Neuronal stem cell (in vitro differentiated cells): ENCODE measurements around the gene IQCE.

ENCODE experiments used
- DNase-seq: peaks from one replicate; pipeline ENCODE4 v3.0.0-alpha.2; 2013; ENCODE audit warnings: low spot score
- H2AFZ ChIP-seq: one replicate; pipeline ENCODE4 v1.6.1; 2013; ENCODE audit warnings: mild to moderate bottlenecking, low read length, inconsistent platforms
- H2AK5ac ChIP-seq: 2 replicates; pipeline ENCODE4 v1.6.1; 2013; ENCODE audit warnings: low read depth, mild to moderate bottlenecking, inconsistent platforms, low read length, moderate library complexity, mixed read lengths
- H2BK120ac ChIP-seq: 2 replicates; pipeline ENCODE4 v1.6.1; 2013; ENCODE audit warnings: low read depth, mild to moderate bottlenecking, inconsistent platforms, low read length, moderate library complexity, mixed read lengths
- H2BK12ac ChIP-seq: one replicate; pipeline ENCODE4 v1.6.1; 2013; ENCODE audit warnings: low read length, inconsistent platforms
- H2BK15ac ChIP-seq: 2 replicates; pipeline ENCODE4 v1.6.1; 2013; ENCODE audit warnings: mild to moderate bottlenecking, low read length, inconsistent platforms, mixed read lengths
- H2BK5ac ChIP-seq: one replicate; pipeline ENCODE4 v1.6.1; 2013; ENCODE audit warnings: inconsistent platforms, mild to moderate bottlenecking, low read length, moderate library complexity
- H3K14ac ChIP-seq: one replicate; pipeline ENCODE4 v1.6.1; 2013; ENCODE audit warnings: low read length, inconsistent platforms
- H3K18ac ChIP-seq: 2 replicates; pipeline ENCODE4 v1.6.1; 2013; ENCODE audit warnings: low read length, inconsistent platforms
- H3K23ac ChIP-seq: 2 replicates; pipeline ENCODE4 v1.6.1; 2013; ENCODE audit warnings: low read depth, mild to moderate bottlenecking, mixed read lengths, low read length, inconsistent platforms; ENCODE audit not compliant: poor library complexity
- H3K27ac ChIP-seq: replicated peaks from 3 replicates; pipeline ENCODE4 v1.5.1; 2013; ENCODE audit warnings: low read length, inconsistent platforms
- H3K27me3 ChIP-seq, 3 experiments: 2 replicates each; pipeline ENCODE4 v1.6.1; 2013; ENCODE audit warnings: low read length in 3 of 3, mild to moderate bottlenecking in 2 of 3, inconsistent platforms in 1 of 3, low read depth in 1 of 3, mixed read lengths in 1 of 3, moderate library complexity in 1 of 3; ENCODE audit not compliant: control insufficient read depth in 3 of 3, insufficient read depth in 3 of 3
- H3K36me3 ChIP-seq, 2 donors: replicated peaks in 1 of 2; 2 replicates each; pipeline ENCODE4 v1.6.1; 2013; ENCODE audit warnings: low read length in 2 of 2; ENCODE audit not compliant: control insufficient read depth in 2 of 2, insufficient read depth in 2 of 2
- H3K4ac ChIP-seq: 2 replicates; pipeline ENCODE4 v1.6.1; 2013; ENCODE audit warnings: inconsistent platforms, mild to moderate bottlenecking, low read length, moderate library complexity
- H3K4me1 ChIP-seq, 2 donors: 1 replicate in 1 of 2; 2 replicates in 1 of 2; pipeline ENCODE4 v1.6.1; 2013; ENCODE audit warnings: low read length in 2 of 2, low read depth in 1 of 2; ENCODE audit not compliant: control insufficient read depth in 2 of 2, insufficient read depth in 1 of 2
- H3K4me2 ChIP-seq: one replicate; pipeline ENCODE4 v1.6.1; 2013; ENCODE audit warnings: mild to moderate bottlenecking, low read length, inconsistent platforms; ENCODE audit not compliant: insufficient read depth, poor library complexity, severe bottlenecking
- H3K4me3 ChIP-seq, 2 donors: 2 replicates each; pipeline ENCODE4 v1.5.1; 2013; ENCODE audit warnings: low read length in 2 of 2, mild to moderate bottlenecking in 2 of 2, inconsistent platforms in 1 of 2, moderate library complexity in 1 of 2
- H3K79me1 ChIP-seq: one replicate; pipeline ENCODE4 v1.6.1; 2013; ENCODE audit warnings: low read depth, mild to moderate bottlenecking, inconsistent platforms, low read length, moderate library complexity
- H3K9ac ChIP-seq: one replicate; pipeline ENCODE4 v1.6.1; 2013; ENCODE audit warnings: mild to moderate bottlenecking, low read depth, low read length, inconsistent platforms; ENCODE audit not compliant: poor library complexity
- H3K9me3 ChIP-seq, 2 donors: replicated peaks in 1 of 2; 2 replicates each; pipeline versions ENCODE3 to v1.6.1; 2013; ENCODE audit warnings: low read length in 2 of 2, mild to moderate bottlenecking in 2 of 2, inconsistent platforms in 1 of 2, low read depth in 1 of 2, mixed read lengths in 1 of 2, moderate library complexity in 1 of 2; ENCODE audit not compliant: control insufficient read depth in 2 of 2, insufficient read depth in 1 of 2
- H4K8ac ChIP-seq: one replicate; pipeline ENCODE4 v1.6.1; 2013; ENCODE audit warnings: low read depth, mild to moderate bottlenecking, inconsistent platforms, low read length, moderate library complexity
- H4K91ac ChIP-seq: one replicate; pipeline ENCODE4 v1.6.1; 2013; ENCODE audit warnings: low read length, low read depth, mild to moderate bottlenecking, inconsistent platforms; ENCODE audit not compliant: poor library complexity
- WGBS, 2 donors: extraction: QIAGEN DNeasy Blood & Tissue Kit; methylation state at CpG; one replicate each; pipeline ENCODE4 v1.1.7; 2013; ENCODE audit warnings: missing lambda C conversion rate in 2 of 2, mixed read lengths in 1 of 2; ENCODE audit not compliant: insufficient read length in 2 of 2, insufficient replicate concordance in 1 of 2; ENCODE audit errors: extremely low coverage in 2 of 2; 5-methylcytosine and 5-hydroxymethylcytosine counted together

IQCE gene

GRCh38 chr7:2628130-2628482 is 69.3 kb downstream of the IQCE start:
- Histone ChIP-seq H3K4me1 (peaks cover 3 to 18% of the 10 kb centered on the region in 2 donors), H3K9me3 (peaks cover 0 to 4% of the 10 kb centered on the region in 2 donors), H2BK15ac (no peak overlapping the region), H3K9ac (no peak overlapping the region), H3K4me2 (no peak overlapping the region), H3K27me3 (peaks cover 0 to 3% (median 0%) of the 10 kb centered on the region in 3 experiments), H3K4me3 (no peak overlapping the region), H2AFZ (peak overlapping the region; percentile 10), H3K79me1 (peaks cover 12% of the 10 kb centered on the region), H3K18ac (peak overlapping the region; percentile 15), H2AK5ac (peak overlapping the region; percentile 95), H4K91ac (no peak overlapping the region), H3K27ac (no peak overlapping the region), H3K14ac (peak overlapping the region; percentile 38), H2BK120ac (no peak overlapping the region), H4K8ac (no peak overlapping the region), H3K23ac (no peak overlapping the region), H2BK5ac (no peak overlapping the region), H3K36me3 (no peaks in the 10 kb centered on the region), H3K4ac (no peak overlapping the region), H2BK12ac (no peak overlapping the region)
- DNase-seq: no peak
- no CpG with 5 or more reads among the region's 12 CpGs for WGBS, 2 donors

GRCh38 chr7:2628891-2629290 is 70.1 kb downstream of the IQCE start:
- no peaks in the 10 kb centered on the region for H3K36me3 ChIP-seq
- no peak overlapping the region for H2BK15ac ChIP-seq
- no peak overlapping the region for H4K91ac ChIP-seq
- no peak overlapping the region for H3K18ac ChIP-seq
- no peak overlapping the region for H2BK5ac ChIP-seq
- H2BK120ac ChIP-seq: no peak overlapping the region
- H3K27ac ChIP-seq: no peak overlapping the region
- no peak overlapping the region for H3K9ac ChIP-seq
- peaks cover 9% of the 10 kb centered on the region for H3K79me1 ChIP-seq
- DNase-seq: no peak
- H3K14ac ChIP-seq: no peak overlapping the region
- peaks cover 0 to 4% of the 10 kb centered on the region in 2 donors for H3K9me3 ChIP-seq
- H4K8ac ChIP-seq: no peak overlapping the region
- H2BK12ac ChIP-seq: no peak overlapping the region
- no CpG with 5 or more reads among the region's 7 CpGs for WGBS, 2 donors
- H3K4ac ChIP-seq: no peak overlapping the region
- H2AK5ac ChIP-seq: no peak overlapping the region
- H3K4me2 ChIP-seq: no peak overlapping the region
- no peak overlapping the region for H2AFZ ChIP-seq
- peaks cover 0 to 3% (median 0%) of the 10 kb centered on the region in 3 experiments for H3K27me3 ChIP-seq
- H3K4me3 ChIP-seq: no peak overlapping the region
- no peak overlapping the region for H3K23ac ChIP-seq
- H3K4me1 ChIP-seq: peaks cover 8 to 22% of the 10 kb centered on the region in 2 donors

GRCh38 chr7:2629746-2630681 is 71.2 kb downstream of the IQCE start:
- no peak for DNase-seq

More at GRCh38 chr7:2629746-2630681, 71.2 kb downstream of the IQCE start:
- Histone ChIP-seq H2BK5ac (peak overlapping the region; percentile 71), H3K14ac (no peak overlapping the region), H2BK120ac (no peak overlapping the region), H3K9ac (peak overlapping the region; percentile 50), H3K27ac (peak overlapping the region; percentile 28), H3K27me3 (peaks cover 0 to 3% (median 0%) of the 10 kb centered on the region in 3 experiments), H4K8ac (no peak overlapping the region), H2BK15ac (peak overlapping the region; percentile 86), H3K36me3 (peaks cover 2 to 8% of the 10 kb centered on the region in 2 donors), H4K91ac (peak overlapping the region; percentile 53), H3K9me3 (peaks cover 0 to 4% of the 10 kb centered on the region in 2 donors), H3K79me1 (peaks cover 14% of the 10 kb centered on the region), H2AFZ (no peak overlapping the region), H3K18ac (peak overlapping the region; percentile 93), H2AK5ac (peak overlapping the region; percentile 88), H2BK12ac (peak overlapping the region; percentile 77), H3K4me3 (peak overlapping the region in 1 of 2 donors; percentile 31), H3K23ac (peak overlapping the region; percentile 5), H3K4me2 (no peak overlapping the region), H3K4ac (peak overlapping the region; percentile 3), H3K4me1 (peaks cover 15 to 29% of the 10 kb centered on the region in 2 donors)
- no CpG with 5 or more reads among the region's 21 CpGs for WGBS, 2 donors
